DMS153 treated with DMSO at 0.1 percent for 48 hours (cell line): Measurements from ENCODE around the gene CAMTA1.

ENCODE experiments used
- DNase-seq: peaks from one replicate; lab custom pipeline; 2025; ENCODE audit not compliant: unreplicated experiment; lab: John Stamatoyannopoulos, UW

The CAMTA1 gene

GRCh38 chr1:7455796-7456721 lies 670.8 kb downstream of the CAMTA1 start:
- DNase-seq = no peak

- DNase-seq = no peak
These were observed 671.4 kb downstream of the CAMTA1 start for GRCh38 chr1:7456722-7457082.

DNA sequence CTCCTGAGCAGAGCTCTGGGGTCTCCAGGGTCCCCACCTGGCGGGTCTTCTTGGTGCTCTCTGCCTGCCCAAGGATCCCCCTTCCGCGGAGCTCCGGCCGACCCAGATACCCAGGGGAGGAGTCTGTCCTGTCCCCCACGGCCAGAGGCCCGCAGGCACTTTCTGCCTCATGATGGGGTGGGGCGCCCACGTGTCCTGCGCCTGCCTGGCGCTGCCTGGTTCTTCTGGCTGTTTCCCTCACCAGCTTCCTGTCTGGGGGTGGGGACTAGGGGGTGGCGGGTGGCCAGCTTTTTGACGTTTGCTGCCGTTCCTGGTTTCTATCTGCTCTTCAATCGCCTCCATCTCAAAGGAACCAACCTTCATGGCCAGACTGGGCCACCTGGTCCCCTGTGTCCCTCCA lies 672.6 kb downstream of the CAMTA1 start:
- no peak for DNase-seq

DNA sequence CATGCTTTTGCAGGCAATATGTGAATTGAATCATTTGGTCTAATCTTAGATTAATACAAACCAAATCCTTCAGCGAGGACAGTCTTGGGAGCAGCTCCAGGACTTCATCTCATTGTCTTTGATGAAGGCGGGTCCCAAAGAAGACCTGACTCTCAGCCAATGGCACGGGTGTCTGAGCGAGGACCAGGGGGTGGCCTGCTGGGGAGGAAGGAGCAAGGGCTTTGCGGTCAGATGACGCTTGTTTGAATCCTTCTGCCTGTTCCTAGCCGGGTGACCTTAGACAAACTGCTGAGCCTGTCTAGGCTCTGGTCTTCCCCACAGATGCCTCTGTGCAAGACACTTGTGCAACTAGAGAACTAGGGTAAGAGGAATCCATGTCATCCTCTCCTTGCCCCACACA lies 673.7 kb downstream of the CAMTA1 start:
- DNase-seq = no peak

DNA sequence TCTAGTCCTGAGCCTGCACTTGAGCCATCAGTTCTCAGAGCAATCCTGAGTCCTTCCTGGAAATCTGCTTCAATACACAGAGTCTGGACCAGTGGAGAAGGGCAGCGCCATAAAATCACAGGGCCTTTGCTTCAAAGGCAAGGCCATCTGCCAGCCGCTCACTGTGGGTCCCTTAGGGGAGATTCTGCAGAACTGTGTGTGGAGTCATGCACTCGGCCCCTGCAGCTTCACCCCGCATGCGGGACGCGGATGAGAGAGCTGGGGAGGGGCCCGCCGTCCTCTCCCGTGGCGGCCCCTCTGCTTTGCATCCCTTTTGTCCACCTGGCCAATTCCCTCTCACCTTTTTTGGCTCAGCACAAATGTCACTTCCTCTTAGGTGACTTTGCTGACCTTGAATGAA lies 674.7 kb downstream of the CAMTA1 start:
- DNase-seq = no peak

DNA sequence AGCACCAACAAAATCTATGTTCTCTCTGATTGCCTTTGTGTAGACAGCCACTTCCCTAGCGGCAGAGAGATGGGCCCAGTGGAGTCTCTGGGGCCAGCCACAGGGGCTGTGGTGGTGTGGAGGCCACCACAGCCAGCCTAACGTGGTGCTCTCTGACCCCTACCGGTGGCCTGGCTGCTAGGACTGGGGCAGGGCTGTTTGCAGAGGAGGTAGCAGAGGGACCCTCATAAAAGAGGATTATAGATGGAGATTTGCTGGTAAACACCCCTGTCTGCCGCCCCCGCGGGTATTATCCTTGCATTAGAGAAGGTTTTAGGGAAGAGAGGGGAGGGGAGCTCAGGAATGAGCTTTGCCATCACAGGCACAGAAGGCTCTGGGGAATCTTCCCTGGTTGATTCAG lies 675.6 kb downstream of the CAMTA1 start:
- no peak for DNase-seq

- no peak for DNase-seq
These were observed 677.4 kb downstream of the CAMTA1 start for GRCh38 chr1:7462617-7463016.

DNA sequence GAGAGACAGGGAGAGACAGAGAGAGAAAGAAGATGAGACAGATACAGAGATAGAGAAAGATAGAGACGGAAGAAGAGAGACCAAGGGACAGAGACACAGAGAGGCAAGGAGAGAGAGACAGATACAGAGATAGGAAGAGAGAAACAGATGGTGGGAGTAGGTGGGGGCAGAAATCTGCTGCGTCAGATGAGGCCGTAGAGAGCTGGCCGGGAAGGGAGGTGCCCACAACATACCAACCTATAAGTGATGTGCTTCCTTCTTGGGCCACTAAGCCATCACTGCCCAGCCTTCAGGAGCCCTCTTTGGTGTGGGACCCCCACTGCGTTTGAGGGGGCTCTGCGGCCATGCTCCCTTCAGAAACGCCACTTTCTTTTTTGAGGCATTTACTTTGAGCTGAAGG lies 678.3 kb downstream of the CAMTA1 start:
- DNase-seq = no peak

- DNase-seq = no peak
These were observed 679.5 kb downstream of the CAMTA1 start for GRCh38 chr1:7464736-7465135.

DNA sequence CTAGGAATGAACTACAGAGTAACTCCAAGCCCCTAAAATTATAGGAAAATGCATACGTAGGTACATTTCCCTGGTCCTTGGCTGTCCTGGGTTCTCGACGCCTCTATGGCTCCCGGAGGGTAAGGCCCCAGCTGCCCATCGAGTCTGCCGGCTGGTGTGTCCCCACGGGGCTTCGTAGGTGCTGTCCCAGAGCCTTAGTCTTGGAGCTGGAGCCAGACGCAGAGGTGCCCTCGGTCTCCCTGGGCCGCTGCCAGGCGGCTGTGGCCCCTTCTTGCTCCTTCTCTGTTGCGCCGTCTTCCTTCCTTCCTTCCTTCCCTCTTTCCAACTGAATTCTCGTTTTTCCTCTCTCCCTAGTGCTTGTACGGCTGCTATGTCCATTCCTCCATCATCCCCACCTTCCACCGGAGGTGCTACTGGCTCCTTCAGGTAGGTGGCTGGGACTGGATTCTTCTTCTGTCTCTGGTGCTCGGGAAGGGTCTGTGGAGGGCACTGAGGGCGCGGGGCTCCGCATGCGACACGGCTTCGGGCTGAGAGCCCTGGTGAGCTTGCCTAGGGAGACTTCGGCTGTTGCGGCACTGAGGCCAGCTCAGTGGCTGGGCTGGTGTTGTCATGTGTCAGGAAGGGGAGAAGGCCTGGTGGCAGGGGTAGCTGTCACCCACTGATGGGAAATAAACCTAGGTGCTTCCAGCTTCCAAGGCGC lies 682.4 kb downstream of the CAMTA1 start:
- DNase-seq = no peak

- no peak for DNase-seq
These were observed 683.0 kb downstream of the CAMTA1 start for GRCh38 chr1:7468248-7468647.

DNA sequence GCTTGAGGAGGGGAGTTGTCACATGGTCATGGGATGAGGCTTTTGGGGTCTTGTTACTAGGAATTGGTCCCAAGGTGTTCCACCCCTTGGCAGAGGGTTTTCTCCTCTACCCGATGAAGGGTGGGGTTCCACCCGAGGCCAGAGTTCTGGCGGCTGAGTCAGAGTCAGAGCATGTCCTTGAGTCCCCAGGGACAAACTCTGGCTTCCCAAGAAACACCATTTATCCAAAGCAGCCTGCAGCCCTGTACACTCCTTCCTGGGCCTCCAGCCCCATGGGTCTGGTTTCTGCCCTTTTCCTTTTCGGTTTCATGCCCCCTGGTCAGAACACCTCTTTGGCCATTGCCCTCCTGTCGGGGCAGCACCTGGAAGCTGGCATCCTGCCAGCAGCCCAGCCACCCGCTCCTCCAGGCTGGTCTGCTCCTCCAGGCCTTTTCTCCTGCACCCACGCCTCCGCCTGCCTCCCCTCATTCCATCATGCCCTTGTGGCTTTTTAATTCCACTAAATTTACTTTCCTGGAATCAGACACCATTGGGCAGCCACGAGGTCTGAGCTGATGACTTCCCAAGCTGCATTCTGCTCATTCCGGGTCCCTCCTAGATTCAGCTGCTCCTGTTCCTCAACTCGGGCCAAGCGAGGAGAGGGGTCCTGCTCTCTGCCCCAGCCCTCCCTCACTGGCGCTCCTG lies 684.1 kb downstream of the CAMTA1 start:
- no peak for DNase-seq

GRCh38 chr1:7470904-7471638 lies 685.8 kb downstream of the CAMTA1 start:
- DNase-seq = no peak

- no peak for DNase-seq
These were observed 686.6 kb downstream of the CAMTA1 start for GRCh38 chr1:7471836-7472235.

DNA sequence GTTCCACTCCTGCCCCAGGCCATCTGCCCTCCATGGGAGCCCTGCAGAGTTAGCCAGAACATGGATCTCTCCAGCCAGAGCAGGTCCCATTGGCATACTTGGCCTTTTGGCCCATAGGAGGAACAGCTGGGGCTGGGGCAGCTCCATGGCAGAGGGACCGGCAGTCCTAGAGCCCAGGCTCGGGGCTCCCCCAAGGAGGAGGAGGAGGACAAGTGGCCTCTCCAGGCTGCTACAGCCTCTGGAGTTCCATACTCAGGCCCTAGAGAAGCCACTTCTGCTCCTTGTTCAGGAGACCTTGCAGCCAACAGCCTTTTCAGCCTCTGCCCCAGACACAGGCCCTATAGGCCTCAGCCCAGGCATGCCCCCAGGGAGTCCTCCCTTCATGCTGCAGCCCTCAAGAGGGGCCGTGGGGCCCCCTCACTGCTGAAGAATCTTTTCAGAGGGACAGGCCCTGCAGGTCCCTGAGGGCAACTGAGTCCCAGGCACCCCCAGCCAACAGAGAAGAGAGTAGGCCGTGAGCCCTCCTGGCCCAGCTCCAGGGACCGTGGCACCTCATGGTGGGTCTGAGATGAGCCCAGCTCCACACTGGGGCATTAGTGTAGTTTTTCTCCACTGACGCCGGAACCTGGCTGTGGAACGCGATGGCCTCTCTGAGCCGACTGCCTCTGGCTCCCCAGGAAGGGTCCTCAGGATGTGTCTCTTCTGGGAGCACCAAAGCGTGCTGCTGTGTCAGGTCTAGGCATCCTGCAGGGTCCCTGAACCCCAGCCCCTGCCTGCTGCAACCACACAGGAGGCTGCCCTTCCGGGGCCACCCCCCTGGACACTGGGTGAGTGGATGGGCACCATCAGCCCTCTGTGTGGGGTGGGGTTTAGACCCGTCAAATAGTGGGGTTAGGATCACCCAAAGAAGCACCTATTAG lies 688.2 kb downstream of the CAMTA1 start:
- no peak for DNase-seq

GRCh38 chr1:7474143-7474490 lies 688.9 kb downstream of the CAMTA1 start:
- no peak for DNase-seq

- DNase-seq = no peak
These were observed 689.7 kb downstream of the CAMTA1 start for GRCh38 chr1:7474786-7475502.

DNA sequence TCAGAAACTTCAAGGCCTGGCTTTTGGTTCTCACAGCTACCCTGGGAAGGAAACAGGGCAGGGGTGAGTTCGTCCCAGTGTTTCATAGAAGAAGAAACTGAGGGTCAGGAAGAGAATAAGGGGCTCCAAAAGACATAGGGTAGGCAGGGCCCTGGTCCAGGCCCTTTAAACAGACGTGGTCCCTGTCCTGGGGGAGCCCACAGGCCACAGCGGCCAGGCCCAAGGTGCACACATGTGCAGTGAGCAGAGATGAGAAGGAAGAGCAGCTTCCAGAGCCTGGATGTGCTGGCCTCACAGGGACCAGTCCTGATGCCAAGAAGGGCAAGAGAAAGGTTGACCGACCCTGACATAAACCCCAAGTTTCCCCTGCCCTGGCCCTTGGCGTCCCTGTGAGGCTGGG lies 690.4 kb downstream of the CAMTA1 start:
- DNase-seq = no peak

- DNase-seq = no peak
These were observed 691.1 kb downstream of the CAMTA1 start for GRCh38 chr1:7476402-7476801.
